K562 (cell line): ENCODE measurements around the gene CALML6.

Source experiments
- CTCF ChIP-seq, 3 experiments: IDR thresholded peaks in 2 of 3; conservative IDR thresholded peaks in 1 of 3; 2 replicates each; pipeline ENCODE4 v1.5.1; 2011 to 2012; ENCODE audit warnings: low read length in 3 of 3, mild to moderate bottlenecking in 3 of 3, control low read depth in 2 of 3, improper control_type of control experiment in 1 of 3, inconsistent platforms in 1 of 3, low read depth in 1 of 3, mixed read lengths in 1 of 3, moderate library complexity in 1 of 3; ENCODE audit not compliant: insufficient read depth in 2 of 3
- HDAC6 ChIP-seq: IDR thresholded peaks from 2 replicates; pipeline ENCODE4 v1.6.1; 2012; ENCODE audit warnings: low read depth, mild to moderate bottlenecking, control low read depth, inconsistent platforms, low read length, moderate library complexity
- KAT2B ChIP-seq: IDR thresholded peaks from one replicate; pipeline ENCODE4 v1.6.1; 2012; ENCODE audit warnings: low read depth, mild to moderate bottlenecking, control low read depth, inconsistent platforms, low read length, moderate library complexity
- ZNF263 ChIP-seq: sonication (generic); formaldehyde crosslinking; IDR thresholded peaks from 2 replicates; pipeline ENCODE4 v1.8.0; 2022; ENCODE audit warnings: mild to moderate bottlenecking, missing genetic modification reagents, borderline replicate concordance
- ZNF589 ChIP-seq: fragments of 200-800 bp; sonication (Bioruptor generic); IDR thresholded peaks from 2 replicates; pipeline ENCODE4 v1.6.1; 2016; ENCODE audit warnings: low read depth, missing genetic modification characterization, missing compliant biosample characterization

- TF ChIP-seq HDAC6 (no peak), ZNF589 (CRISPR knock-in tag) (no peak), CTCF (IDR thresholded peaks at IDR 0.05 in 2 of 3, conservative IDR thresholded peaks at IDR 0.05 in 1 of 3; ENCODE audit: insufficient read depth in 2 of 3, low read depth in 1 of 3, low read length in 3 of 3) (no peak), ZNF263 (CRISPR knock-in tag) (no peak), KAT2B (no peak)
Measured at GRCh38 chr1:1957533-1957961, 42.5 kb downstream of the CALML6 start.
